ENCODE data around the gene NOL9. TPM values are rescaled to one million over a fixed set of nuclear protein-coding genes. Genes with fewer than 3 reads are reported as not detected.

The NOL9 gene
- 3.5 to 4.9 TPM (median 3.9 TPM) in 5 replicates for total RNA-seq (2022; extraction: Qiagen RNA extraction)

GRCh38 chr1:6554031-6554906, at the start of gene NOL9:
Gene NOL9 (minus strand): TSS chr1:6554513. CDS start chr1:6554502, 11 bp downstream.

GRCh38 chr1:6602669-6603237, 48.4 kb upstream of the NOL9 start, which contains the start of gene KLHL21:
Gene KLHL21 (minus strand): TSS chr1:6602869. CDS start chr1:6602817, 52 bp downstream.

GRCh38 chr1:6579374-6580118, 25.2 kb upstream of the NOL9 start, which contains the start of gene ZBTB48:
Gene ZBTB48 (plus strand): TSS chr1:6579994. CDS start chr1:6580610, 616 bp downstream.

GRCh38 chr1:6554907-6555778, 830 bp upstream of the NOL9 start, which contains the start of gene TAS1R1:
Gene TAS1R1 (plus strand): TSS chr1:6555307. CDS start chr1:6555374, 67 bp downstream.

GRCh38 chr1:6491480-6491962, 62.8 kb downstream of the NOL9 start, which contains the start of gene PLEKHG5:
Gene PLEKHG5 (minus strand): TSS chr1:6491667. CDS start chr1:6477571, 14,096 bp downstream.

Other genes with a start within 250 kb of the NOL9 start
- gene ACOT7, start 160.7 kb downstream of the NOL9 start, total RNA-seq (2022; extraction: Qiagen RNA extraction): 68.7 to 103 TPM (median 91.2 TPM) in 5 replicates
- 2.6 to 5.7 TPM (median 5.2 TPM) in 5 replicates for gene HES2, start 134.6 kb downstream of the NOL9 start, total RNA-seq (2022; extraction: Qiagen RNA extraction)
- 0.55 to 1.0 TPM (median 0.68 TPM) in 5 replicates for gene ESPN, start 129.7 kb downstream of the NOL9 start, total RNA-seq (2022; extraction: Qiagen RNA extraction)
- gene TNFRSF25, start 88.3 kb downstream of the NOL9 start, total RNA-seq (2022; extraction: Qiagen RNA extraction): 2.3 to 4.9 TPM (median 3.4 TPM) in 5 replicates
- gene PLEKHG5, start 62.8 kb downstream of the NOL9 start, total RNA-seq (2022; extraction: Qiagen RNA extraction): 2.6 to 4.9 TPM (median 3.3 TPM) in 5 replicates
- not detected in 5 replicates for gene TAS1R1, start 794 bp upstream of the NOL9 start, total RNA-seq (2022; extraction: Qiagen RNA extraction)
- 12.0 to 18.4 TPM (median 17.1 TPM) in 5 replicates for gene ZBTB48, start 25.5 kb upstream of the NOL9 start, total RNA-seq (2022; extraction: Qiagen RNA extraction)
- 14.9 to 25.9 TPM (median 21.8 TPM) in 5 replicates for gene KLHL21, start 48.4 kb upstream of the NOL9 start, total RNA-seq (2022; extraction: Qiagen RNA extraction)
- gene PHF13, start 59.2 kb upstream of the NOL9 start, total RNA-seq (2022; extraction: Qiagen RNA extraction): 8.0 to 11.6 TPM (median 9.5 TPM) in 5 replicates
- 14.3 to 18.9 TPM (median 16.6 TPM) in 5 replicates for gene THAP3, start 70.4 kb upstream of the NOL9 start, total RNA-seq (2022; extraction: Qiagen RNA extraction)
- gene DNAJC11, start 147.3 kb upstream of the NOL9 start, total RNA-seq (2022; extraction: Qiagen RNA extraction): 32.3 to 35.5 TPM (median 33.0 TPM) in 5 replicates
- 60.7 to 71.7 TPM (median 69.2 TPM) in 5 replicates for gene CAMTA1, start 230.9 kb upstream of the NOL9 start, total RNA-seq (2022; extraction: Qiagen RNA extraction)

Measured in A549 treated with Mapracorat at 1 μM for 4 hours (cell line).